Measurements from ENCODE around the gene HERC2.
"Not testable (repeated sequence)": the region's sequence is repeated elsewhere in the genome, so short reads cannot be mapped to it uniquely, and the experiment has no call there.

Gene HERC2

GRCh38 chr15:28260722-28261121 lies 61.3 kb downstream of the HERC2 start:
- Histone ChIP-seq H3K4me3 (ENCODE audit: insufficient read depth, low read depth, low read length) (no peak overlapping the region), H3K27me3 (ENCODE audit: control insufficient read depth, insufficient read depth, low read length, poor library complexity, severe bottlenecking) (no peaks in the 10 kb centered on the region), H3K27ac (ENCODE audit: insufficient read depth, low read depth, low read length, poor library complexity, severe bottlenecking) (no peak overlapping the region), H3K9me3 (ENCODE audit: control insufficient read depth, low read length) (no peaks in the 10 kb centered on the region), H3K36me3 (ENCODE audit: control insufficient read depth, insufficient read depth, low read length) (peaks cover 11% of the 10 kb centered on the region), H3K4me1 (ENCODE audit: control insufficient read depth, insufficient read depth, low read length) (no peaks in the 10 kb centered on the region)
- 70% methylated on average over 5 of the region's 5 CpGs for WGBS, 2 experiments

DNA sequence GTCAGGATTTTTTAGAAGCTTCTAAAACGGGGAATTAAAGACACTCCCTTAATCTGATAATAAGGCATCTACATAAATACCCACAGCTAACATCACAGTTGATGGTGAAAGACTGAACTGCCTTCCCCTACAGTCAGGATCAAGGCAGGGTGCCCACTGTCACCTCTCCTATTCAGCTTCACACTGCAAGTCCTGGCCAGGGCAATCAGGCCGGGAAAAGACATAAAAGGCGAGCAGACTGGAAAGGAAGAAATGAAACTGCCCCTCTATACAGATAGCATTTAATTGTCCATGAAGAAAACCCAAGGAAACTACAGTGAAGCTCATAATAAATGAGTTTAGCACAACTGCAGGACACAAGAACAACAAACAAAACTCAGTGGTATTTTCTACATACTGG lies 61.7 kb downstream of the HERC2 start:
- H3K4me1 ChIP-seq (ENCODE audit: control insufficient read depth, insufficient read depth, low read length), result no peaks in the 10 kb centered on the region
- no peaks in the 10 kb centered on the region for H3K9me3 ChIP-seq (ENCODE audit: control insufficient read depth, low read length)
- H3K27ac ChIP-seq (ENCODE audit: insufficient read depth, low read depth, low read length, poor library complexity, severe bottlenecking), result no peak overlapping the region
- 90 to 100% methylated on average over 3 of the region's 3 CpGs for WGBS, 2 experiments
- H3K27me3 ChIP-seq (ENCODE audit: control insufficient read depth, insufficient read depth, low read length, poor library complexity, severe bottlenecking), result no peaks in the 10 kb centered on the region
- peaks cover 9% of the 10 kb centered on the region for H3K36me3 ChIP-seq (ENCODE audit: control insufficient read depth, insufficient read depth, low read length)
- H3K4me3 ChIP-seq (ENCODE audit: insufficient read depth, low read depth, low read length), result no peak overlapping the region

DNA sequence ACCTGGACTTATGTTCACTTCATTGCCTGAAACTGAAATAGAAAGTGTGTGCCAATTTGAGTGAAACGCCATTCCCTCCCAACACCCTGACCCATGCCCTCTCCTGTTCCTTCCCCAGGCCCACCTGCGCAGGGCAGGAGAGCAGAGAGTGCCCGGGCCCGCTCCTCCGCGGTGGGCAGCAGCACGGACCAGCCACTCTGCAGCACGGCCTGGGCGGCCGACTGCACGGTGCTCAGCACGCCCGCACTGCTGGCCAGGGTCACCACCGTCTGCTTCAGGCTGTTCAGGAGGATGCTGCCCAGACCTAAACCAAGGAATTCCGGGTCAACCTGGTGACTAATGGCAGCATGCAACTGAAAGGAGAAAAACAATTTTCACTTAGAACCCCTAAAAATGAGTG lies 66.0 kb downstream of the HERC2 start:
- Histone ChIP-seq H3K36me3 (ENCODE audit: control insufficient read depth, insufficient read depth, low read length) (peaks cover 15% of the 10 kb centered on the region), H3K9me3 (ENCODE audit: control insufficient read depth, low read length) (no peaks in the 10 kb centered on the region), H3K4me3 (ENCODE audit: insufficient read depth, low read depth, low read length) (no peak overlapping the region), H3K27ac (ENCODE audit: insufficient read depth, low read depth, low read length, poor library complexity, severe bottlenecking) (no peak overlapping the region), H3K27me3 (ENCODE audit: control insufficient read depth, insufficient read depth, low read length, poor library complexity, severe bottlenecking) (no peaks in the 10 kb centered on the region), H3K4me1 (ENCODE audit: control insufficient read depth, insufficient read depth, low read length) (no peaks in the 10 kb centered on the region)
- 94 to 96% methylated on average over 15 of the region's 15 CpGs for WGBS, 2 experiments

- Histone ChIP-seq H3K4me1 (ENCODE audit: control insufficient read depth, insufficient read depth, low read length) (no peaks in the 10 kb centered on the region), H3K4me3 (ENCODE audit: insufficient read depth, low read depth, low read length) (no peak overlapping the region), H3K27ac (ENCODE audit: insufficient read depth, low read depth, low read length, poor library complexity, severe bottlenecking) (no peak overlapping the region), H3K36me3 (ENCODE audit: control insufficient read depth, insufficient read depth, low read length) (peaks cover 15% of the 10 kb centered on the region), H3K27me3 (ENCODE audit: control insufficient read depth, insufficient read depth, low read length, poor library complexity, severe bottlenecking) (no peaks in the 10 kb centered on the region), H3K9me3 (ENCODE audit: control insufficient read depth, low read length) (no peaks in the 10 kb centered on the region)
- 95 to 98% methylated on average over 6 of the region's 6 CpGs for WGBS, 2 experiments
Measured at GRCh38 chr15:28252831-28253230, 69.1 kb downstream of the HERC2 start.

DNA sequence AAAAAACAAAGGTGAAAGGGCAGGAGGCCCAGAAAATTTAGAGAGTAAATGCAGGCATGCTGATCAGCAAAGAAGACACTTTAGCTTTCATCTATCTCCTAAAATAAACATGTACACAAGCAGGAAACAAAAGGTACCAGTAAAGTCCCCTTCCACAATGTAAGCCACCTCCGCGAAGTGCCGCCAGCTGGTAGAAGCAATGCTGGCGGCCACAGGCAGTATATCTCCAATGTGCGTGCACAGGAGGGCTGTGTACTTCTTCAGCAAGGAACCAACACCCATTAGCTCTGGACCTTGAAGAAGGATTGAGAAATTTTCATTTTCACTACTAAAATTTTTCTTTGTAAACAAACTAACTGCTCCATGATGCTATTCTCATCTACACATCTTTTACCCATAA lies 75.4 kb downstream of the HERC2 start:
- H3K9me3 ChIP-seq (ENCODE audit: control insufficient read depth, low read length), result no peaks in the 10 kb centered on the region
- H3K4me1 ChIP-seq (ENCODE audit: control insufficient read depth, insufficient read depth, low read length), result no peaks in the 10 kb centered on the region
- no peak overlapping the region for H3K27ac ChIP-seq (ENCODE audit: insufficient read depth, low read depth, low read length, poor library complexity, severe bottlenecking)
- no peaks in the 10 kb centered on the region for H3K27me3 ChIP-seq (ENCODE audit: control insufficient read depth, insufficient read depth, low read length, poor library complexity, severe bottlenecking)
- peaks cover 12% of the 10 kb centered on the region for H3K36me3 ChIP-seq (ENCODE audit: control insufficient read depth, insufficient read depth, low read length)
- no peak overlapping the region for H3K4me3 ChIP-seq (ENCODE audit: insufficient read depth, low read depth, low read length)
- WGBS, 2 experiments, result 93 to 96% methylated on average over 5 of the region's 5 CpGs

GRCh38 chr15:28243901-28244300 lies 78.1 kb downstream of the HERC2 start:
- H3K36me3 ChIP-seq (ENCODE audit: control insufficient read depth, insufficient read depth, low read length), result peaks cover 12% of the 10 kb centered on the region

GRCh38 chr15:28243399-28243798 lies 78.6 kb downstream of the HERC2 start:
- H3K36me3 ChIP-seq (ENCODE audit: control insufficient read depth, insufficient read depth, low read length), result peaks cover 12% of the 10 kb centered on the region
- H3K27me3 ChIP-seq (ENCODE audit: control insufficient read depth, insufficient read depth, low read length, poor library complexity, severe bottlenecking), result no peaks in the 10 kb centered on the region
- WGBS, 2 experiments, result 80 to 94% methylated on average over 1 of the region's 1 CpG
- no peaks in the 10 kb centered on the region for H3K4me1 ChIP-seq (ENCODE audit: control insufficient read depth, insufficient read depth, low read length)
- H3K9me3 ChIP-seq (ENCODE audit: control insufficient read depth, low read length), result no peaks in the 10 kb centered on the region
- no peak overlapping the region for H3K4me3 ChIP-seq (ENCODE audit: insufficient read depth, low read depth, low read length)
- H3K27ac ChIP-seq (ENCODE audit: insufficient read depth, low read depth, low read length, poor library complexity, severe bottlenecking), result no peak overlapping the region

More at GRCh38 chr15:28243901-28244300, 78.1 kb downstream of the HERC2 start:
- H3K27ac ChIP-seq (ENCODE audit: insufficient read depth, low read depth, low read length, poor library complexity, severe bottlenecking), result no peak overlapping the region
- 94 to 95% methylated on average over 6 of the region's 6 CpGs for WGBS, 2 experiments
- no peaks in the 10 kb centered on the region for H3K27me3 ChIP-seq (ENCODE audit: control insufficient read depth, insufficient read depth, low read length, poor library complexity, severe bottlenecking)
- H3K4me3 ChIP-seq (ENCODE audit: insufficient read depth, low read depth, low read length), result no peak overlapping the region
- no peaks in the 10 kb centered on the region for H3K4me1 ChIP-seq (ENCODE audit: control insufficient read depth, insufficient read depth, low read length)
- no peaks in the 10 kb centered on the region for H3K9me3 ChIP-seq (ENCODE audit: control insufficient read depth, low read length)

DNA sequence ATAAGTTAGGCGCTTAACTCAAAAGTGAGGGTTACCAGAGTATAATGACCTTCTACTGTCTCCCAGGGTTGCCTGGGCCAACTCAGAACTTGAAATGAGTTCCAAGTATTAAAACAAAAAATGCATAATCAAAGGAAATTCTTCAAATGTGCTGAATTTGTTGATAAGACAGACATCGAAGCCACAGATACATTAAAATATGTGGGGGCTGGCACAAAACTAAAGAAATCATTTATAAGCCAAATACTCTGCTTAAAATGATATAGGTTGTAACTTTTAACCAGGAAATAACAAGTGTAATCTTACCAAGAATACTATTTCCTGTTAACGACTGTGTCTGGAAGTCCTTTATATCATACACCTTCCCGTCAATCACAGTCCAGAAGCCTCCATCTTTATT lies 83.7 kb downstream of the HERC2 start:
- H3K9me3 ChIP-seq (ENCODE audit: control insufficient read depth, low read length); H3K27ac ChIP-seq (ENCODE audit: insufficient read depth, low read depth, low read length, poor library complexity, severe bottlenecking); H3K36me3 ChIP-seq (ENCODE audit: control insufficient read depth, insufficient read depth, low read length); H3K4me1 ChIP-seq (ENCODE audit: control insufficient read depth, insufficient read depth, low read length); H3K27me3 ChIP-seq (ENCODE audit: control insufficient read depth, insufficient read depth, low read length, poor library complexity, severe bottlenecking); H3K4me3 ChIP-seq (ENCODE audit: insufficient read depth, low read depth, low read length): not testable (repeated sequence)
- WGBS, 2 experiments, result 92 to 94% methylated on average over 3 to 4 of the region's 4 CpGs

DNA sequence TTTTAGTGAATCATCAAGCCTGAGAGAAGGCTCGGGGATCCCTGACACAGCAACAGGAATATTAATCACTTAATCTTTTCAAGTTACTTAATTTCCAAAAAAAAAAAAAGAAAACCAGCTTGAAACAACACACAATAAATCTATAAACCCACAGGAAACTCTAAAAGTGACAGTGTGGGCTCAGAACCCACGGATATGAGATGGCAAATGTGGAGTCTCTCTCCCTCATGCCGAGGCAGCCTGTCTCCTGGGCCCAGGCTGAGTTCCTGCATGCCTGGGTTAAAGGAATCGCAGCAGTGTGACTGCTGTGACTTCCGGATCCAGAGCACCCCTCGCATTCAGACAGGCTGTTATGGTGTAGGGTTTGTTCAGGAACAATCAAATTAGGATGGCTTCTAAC lies 90.2 kb downstream of the HERC2 start:
- H3K4me3 ChIP-seq (ENCODE audit: insufficient read depth, low read depth, low read length); H3K36me3 ChIP-seq (ENCODE audit: control insufficient read depth, insufficient read depth, low read length); H3K4me1 ChIP-seq (ENCODE audit: control insufficient read depth, insufficient read depth, low read length); H3K27ac ChIP-seq (ENCODE audit: insufficient read depth, low read depth, low read length, poor library complexity, severe bottlenecking); H3K27me3 ChIP-seq (ENCODE audit: control insufficient read depth, insufficient read depth, low read length, poor library complexity, severe bottlenecking); H3K9me3 ChIP-seq (ENCODE audit: control insufficient read depth, low read length): not testable (repeated sequence)
- WGBS, 2 experiments, result 96 to 100% methylated on average over 5 to 6 of the region's 6 CpGs

- not testable (repeated sequence) for H3K4me3 ChIP-seq (ENCODE audit: insufficient read depth, low read depth, low read length); H3K27ac ChIP-seq (ENCODE audit: insufficient read depth, low read depth, low read length, poor library complexity, severe bottlenecking); H3K36me3 ChIP-seq (ENCODE audit: control insufficient read depth, insufficient read depth, low read length); H3K27me3 ChIP-seq (ENCODE audit: control insufficient read depth, insufficient read depth, low read length, poor library complexity, severe bottlenecking); H3K4me1 ChIP-seq (ENCODE audit: control insufficient read depth, insufficient read depth, low read length); H3K9me3 ChIP-seq (ENCODE audit: control insufficient read depth, low read length)
- WGBS, 2 experiments, result 92 to 99% methylated on average over 5 to 7 of the region's 7 CpGs
Measured at GRCh38 chr15:28231336-28231735, 90.6 kb downstream of the HERC2 start.

GRCh38 chr15:28228990-28229640 lies 92.9 kb downstream of the HERC2 start:
- H3K4me1 ChIP-seq (ENCODE audit: control insufficient read depth, insufficient read depth, low read length); H3K27ac ChIP-seq (ENCODE audit: insufficient read depth, low read depth, low read length, poor library complexity, severe bottlenecking); H3K4me3 ChIP-seq (ENCODE audit: insufficient read depth, low read depth, low read length); H3K36me3 ChIP-seq (ENCODE audit: control insufficient read depth, insufficient read depth, low read length); H3K27me3 ChIP-seq (ENCODE audit: control insufficient read depth, insufficient read depth, low read length, poor library complexity, severe bottlenecking); H3K9me3 ChIP-seq (ENCODE audit: control insufficient read depth, low read length): not testable (repeated sequence)
- WGBS, 2 experiments, result 89 to 98% methylated on average over 8 to 9 of the region's 9 CpGs

Data from ectodermal cell (in vitro differentiated cells).